PC-3 (cell line): ENCODE data around the gene KISS1. TPM values are rescaled to one million over a fixed set of nuclear protein-coding genes. Genes with fewer than 3 reads are reported as not detected.

Experiments used
- ATAC-seq: fragments of 200-7000 bp; cut with Tn5 transposase; 2 replicates; pipeline ENCODE4 v1.9.1; 2020; ENCODE audit warnings: mild to moderate bottlenecking, moderate library complexity
- BruUV-seq: library from RNA; stranded (reverse); fragments of 400-500 nt; replicated peaks from 2 replicates; lab custom pipeline; 2021; lab: Mats Ljungman, UMichigan
- CTCF ChIA-PET: fragments of 300-600 bp; sonication (Branson Sonifier 250); formaldehyde crosslinking; loops from one replicate; lab custom pipeline; 2022; ENCODE audit warnings: antibody characterized with exemption; lab: Charles Lee
- POLR2A ChIA-PET: fragments of 300-600 bp; sonication (Branson Sonifier 250); formaldehyde crosslinking; loops from one replicate; lab custom pipeline; 2022; ENCODE audit warnings: antibody characterized with exemption; ENCODE audit not compliant: unreplicated experiment; lab: Charles Lee
- DNase-seq: peaks from one replicate; pipeline ENCODE4 v3.0.0-alpha.2; 2015
- H2AFZ ChIP-seq: fragments of 300-600 bp; sonication (generic); 2 replicates; pipeline ENCODE4 v1.6.0; 2016; ENCODE audit warnings: antibody characterized with exemption, low read length
- H3F3A ChIP-seq: fragments of 300-600 bp; sonication (generic); one replicate; pipeline ENCODE4 v1.6.0; 2017; ENCODE audit warnings: antibody characterized with exemption, low read length, control low read depth, mild to moderate bottlenecking; ENCODE audit not compliant: unreplicated experiment
- H3K27ac ChIP-seq: fragments of 300-600 bp; sonication (generic); 2 replicates; pipeline ENCODE4 v1.5.1; 2016; ENCODE audit warnings: mild to moderate bottlenecking, low read length
- H3K27me3 ChIP-seq: fragments of 300-600 bp; sonication (generic); 2 replicates; pipeline ENCODE4 v1.6.1; 2016; ENCODE audit warnings: low read length, mixed read lengths
- H3K36me3 ChIP-seq: fragments of 300-600 bp; sonication (generic); 2 replicates; pipeline ENCODE4 v1.6.1; 2016; ENCODE audit warnings: low read depth, mixed run types, low read length, mixed read lengths
- H3K4me1 ChIP-seq: fragments of 300-600 bp; sonication (generic); 2 replicates; pipeline ENCODE4 v1.5.1; 2016; ENCODE audit warnings: low read length; ENCODE audit not compliant: insufficient read depth
- H3K4me2 ChIP-seq: fragments of 300-600 bp; sonication (generic); 2 replicates; pipeline ENCODE4 v1.6.0; 2016; ENCODE audit warnings: low read length
- H3K4me3 ChIP-seq: fragments of 300-600 bp; sonication (generic); 2 replicates; pipeline ENCODE4 v1.5.1; 2016; ENCODE audit warnings: mild to moderate bottlenecking, low read length, mixed read lengths
- H3K79me2 ChIP-seq: fragments of 300-600 bp; sonication (generic); 2 replicates; pipeline ENCODE4 v1.6.1; 2017; ENCODE audit warnings: low read length, mixed read lengths
- H3K9ac ChIP-seq: fragments of 300-600 bp; sonication (generic); 2 replicates; pipeline ENCODE4 v1.6.0; 2016; ENCODE audit warnings: mild to moderate bottlenecking, low read length
- H3K9me2 ChIP-seq: fragments of 300-600 bp; sonication (generic); replicated peaks from 2 replicates; pipeline ENCODE4 v1.6.1; 2016; ENCODE audit warnings: mixed run types, low read length, mixed read lengths
- H3K9me3 ChIP-seq: fragments of 300-600 bp; sonication (generic); 2 replicates; pipeline ENCODE4 v1.6.1; 2016; ENCODE audit warnings: low read length, mixed read lengths
- H4K20me1 ChIP-seq: fragments of 300-600 bp; sonication (generic); 2 replicates; pipeline ENCODE4 v1.6.1; 2016; ENCODE audit warnings: low read length, mixed read lengths
- EZH2 ChIP-seq: fragments of 300-600 bp; sonication (generic); IDR thresholded peaks from one replicate; pipeline ENCODE4 v1.6.1; 2017; ENCODE audit warnings: antibody characterized with exemption, mild to moderate bottlenecking, low read length; ENCODE audit not compliant: unreplicated experiment
- EZH2phosphoT487 ChIP-seq: fragments of 300-600 bp; sonication (generic); IDR thresholded peaks from 2 replicates; pipeline ENCODE4 v1.6.1; 2018; ENCODE audit warnings: mild to moderate bottlenecking, antibody characterized with exemption, low read length, borderline replicate concordance
- intact Hi-C: fragments of 100-400 bp; cut with micrococcal nuclease; formaldehyde crosslinking; loops from 2 replicates; pipeline ENCODE4 v1.9.0; 2023
- total RNA-seq: library from RNA; depleted of rRNA; stranded (reverse); fragments of >200 nt; gene quantifications from 2 replicates; pipeline ENCODE4 v1.2.3, GENCODE V29; 2014
- TF ChIP-seq, protein P1 (sequence below): fragments of 300-600 bp; sonication (generic); conservative IDR thresholded peaks from 2 replicates; pipeline ENCODE4 v1.5.1; 2017; ENCODE audit warnings: antibody characterized with exemption, low read depth, mild to moderate bottlenecking, low read length

KISS1 gene
- total RNA-seq, 1 experiment from 2014 or later, result 12.3 TPM

GRCh38 chr1:204194771-204195170, 1.5 kb downstream of the KISS1 start:
- H3K4me3 ChIP-seq, result no peak overlapping the region
- H3K4me2 ChIP-seq, result no peak overlapping the region
- no peak overlapping the region for H3K9ac ChIP-seq
- intact Hi-C loops, result no loop called here
- ATAC-seq, result no peak
- POLR2A ChIA-PET, result no interaction called here
- H3K27me3 ChIP-seq, result no peaks in the 10 kb centered on the region
- H4K20me1 ChIP-seq, result no peaks in the 10 kb centered on the region
- H3K79me2 ChIP-seq, result no peaks in the 10 kb centered on the region
- no peak overlapping the region for H2AFZ ChIP-seq
- no peaks in the 10 kb centered on the region for H3F3A ChIP-seq
- H3K9me3 ChIP-seq, result no peaks in the 10 kb centered on the region
- H3K4me1 ChIP-seq, result peaks cover 49% of the 10 kb centered on the region
- no TSS peak for BruUV-seq
- no peak overlapping the region for H3K27ac ChIP-seq
- CTCF ChIA-PET, result interaction anchor here (0.6 kb wide), 1 partner anchor 332 kb away, joined by 4 read pairs; no protein-coding TSS in a partner anchor
- DNase-seq, result no peak
- TF ChIP-seq EZH2 (no peak), EZH2phosphoT487 (no peak)
- TF ChIP-seq, protein P1, sequence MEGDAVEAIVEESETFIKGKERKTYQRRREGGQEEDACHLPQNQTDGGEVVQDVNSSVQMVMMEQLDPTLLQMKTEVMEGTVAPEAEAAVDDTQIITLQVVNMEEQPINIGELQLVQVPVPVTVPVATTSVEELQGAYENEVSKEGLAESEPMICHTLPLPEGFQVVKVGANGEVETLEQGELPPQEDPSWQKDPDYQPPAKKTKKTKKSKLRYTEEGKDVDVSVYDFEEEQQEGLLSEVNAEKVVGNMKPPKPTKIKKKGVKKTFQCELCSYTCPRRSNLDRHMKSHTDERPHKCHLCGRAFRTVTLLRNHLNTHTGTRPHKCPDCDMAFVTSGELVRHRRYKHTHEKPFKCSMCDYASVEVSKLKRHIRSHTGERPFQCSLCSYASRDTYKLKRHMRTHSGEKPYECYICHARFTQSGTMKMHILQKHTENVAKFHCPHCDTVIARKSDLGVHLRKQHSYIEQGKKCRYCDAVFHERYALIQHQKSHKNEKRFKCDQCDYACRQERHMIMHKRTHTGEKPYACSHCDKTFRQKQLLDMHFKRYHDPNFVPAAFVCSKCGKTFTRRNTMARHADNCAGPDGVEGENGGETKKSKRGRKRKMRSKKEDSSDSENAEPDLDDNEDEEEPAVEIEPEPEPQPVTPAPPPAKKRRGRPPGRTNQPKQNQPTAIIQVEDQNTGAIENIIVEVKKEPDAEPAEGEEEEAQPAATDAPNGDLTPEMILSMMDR, result no peak
- H3K9me2 ChIP-seq, result no peaks in the 10 kb centered on the region
- H3K36me3 ChIP-seq, result no peaks in the 10 kb centered on the region

- Histone ChIP-seq H3K9ac (no peak overlapping the region), H3F3A (no peaks in the 10 kb centered on the region), H3K9me3 (no peaks in the 10 kb centered on the region), H4K20me1 (no peaks in the 10 kb centered on the region), H3K9me2 (no peaks in the 10 kb centered on the region), H3K27me3 (no peaks in the 10 kb centered on the region), H3K36me3 (no peaks in the 10 kb centered on the region), H2AFZ (no peak overlapping the region), H3K4me2 (no peak overlapping the region), H3K27ac (no peak overlapping the region), H3K4me1 (peaks cover 46% of the 10 kb centered on the region), H3K79me2 (no peaks in the 10 kb centered on the region), H3K4me3 (no peak overlapping the region)
- ATAC-seq, result no peak
- intact Hi-C loops, result no loop called here
- no peak for DNase-seq
- BruUV-seq, result no TSS peak
- CTCF ChIA-PET, result no interaction called here
- POLR2A ChIA-PET, result no interaction called here
- TF ChIP-seq EZH2 (no peak), EZH2phosphoT487 (no peak)
- TF ChIP-seq, protein P1, result no peak
Measured at GRCh38 chr1:204194080-204194479, 2.2 kb downstream of the KISS1 start.

DNA sequence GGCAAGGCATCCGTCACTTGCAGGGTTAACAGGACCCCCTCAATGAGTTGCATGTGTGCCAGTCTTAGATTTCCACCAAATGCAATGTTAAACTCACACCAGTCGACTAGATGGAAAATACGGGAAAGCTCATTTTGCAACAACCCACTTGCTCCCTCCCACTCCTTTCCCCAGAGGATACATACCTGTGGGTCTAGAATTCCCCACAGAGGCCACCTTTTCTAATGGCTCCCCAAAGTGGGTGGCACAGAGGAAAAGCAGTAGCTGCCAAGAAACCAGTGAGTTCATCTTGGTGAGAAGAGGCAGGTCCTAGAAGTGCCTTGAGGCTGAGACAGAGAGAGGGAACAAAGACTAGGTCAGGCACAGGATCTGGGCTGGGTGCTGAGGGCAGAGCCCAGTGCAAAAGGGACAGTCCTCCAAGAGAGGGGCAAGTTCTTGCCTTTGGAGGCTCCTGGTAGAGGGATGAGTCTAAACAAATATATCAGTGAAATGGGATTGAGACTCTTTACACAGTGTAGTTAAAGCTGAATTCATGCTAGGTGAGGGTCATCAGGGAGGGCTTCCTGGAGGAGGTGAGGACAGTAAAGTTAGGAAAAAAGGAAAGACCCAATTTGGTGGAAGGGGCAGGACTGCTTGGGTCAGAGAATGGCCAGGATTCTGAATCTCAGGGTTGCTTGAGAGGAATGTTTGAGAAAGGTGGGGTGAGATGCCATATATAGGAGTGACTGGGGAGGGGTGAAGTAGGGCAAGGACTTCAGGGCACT, 3.5 kb downstream of the KISS1 start:
- no TSS peak for BruUV-seq
- no peaks in the 10 kb centered on the region for H3K36me3 ChIP-seq
- ChIA-PET CTCF (interaction anchor here (0.7 kb wide), 1 partner anchor 332 kb away, joined by 4 read pairs; no protein-coding TSS in a partner anchor), POLR2A (no interaction called here)
- peaks cover 34% of the 10 kb centered on the region for H3K4me1 ChIP-seq
- intact Hi-C loops, result no loop called here
- H3K4me2 ChIP-seq, result no peak overlapping the region
- no peak for TF ChIP-seq EZH2
- TF ChIP-seq, protein P1, result no peak
- TF ChIP-seq EZH2phosphoT487, result no peak
- H3K27me3 ChIP-seq, result no peaks in the 10 kb centered on the region
- H2AFZ ChIP-seq, result no peak overlapping the region
- H3K27ac ChIP-seq, result no peak overlapping the region
- H3F3A ChIP-seq, result no peaks in the 10 kb centered on the region
- H3K9me2 ChIP-seq, result no peaks in the 10 kb centered on the region
- no peak overlapping the region for H3K4me3 ChIP-seq
- DNase-seq, result no peak
- ATAC-seq, result no peak
- no peak overlapping the region for H3K9ac ChIP-seq
- H3K79me2 ChIP-seq, result no peaks in the 10 kb centered on the region
- no peaks in the 10 kb centered on the region for H3K9me3 ChIP-seq
- no peaks in the 10 kb centered on the region for H4K20me1 ChIP-seq
